ENCODE measurements around the gene MACROD2.
"Not testable (repeated sequence)": the region's sequence is repeated elsewhere in the genome, so short reads cannot be mapped to it uniquely, and the experiment has no call there.

MACROD2 gene

DNA sequence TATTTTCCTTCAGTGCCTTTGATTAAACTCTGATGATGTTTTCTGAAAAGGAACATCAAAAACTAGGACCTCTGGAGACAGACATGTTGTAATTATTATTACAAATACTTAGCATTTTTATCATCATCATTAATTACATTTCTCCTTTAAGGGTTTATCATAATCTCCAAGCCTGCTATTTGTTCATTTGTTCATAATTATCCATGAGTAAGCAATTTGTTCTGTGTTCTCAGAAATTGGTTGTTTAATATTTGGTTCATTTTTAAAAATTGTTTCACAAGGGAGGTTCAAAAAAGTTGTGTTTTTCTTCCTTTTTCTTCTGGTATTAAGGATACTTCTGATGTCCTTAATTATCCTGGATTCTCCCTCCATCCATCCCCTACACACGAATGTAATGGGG lies 1192.3 kb downstream of the MACROD2 start:
- no peaks in the 10 kb centered on the region for H3K36me3 ChIP-seq
- no peak for TF ChIP-seq CTCF (IDR thresholded peaks at IDR 0.05; ENCODE audit: low read depth, low read length)
- no peak for DNase-seq
- H3K27me3 ChIP-seq = no peaks in the 10 kb centered on the region
- no peaks in the 10 kb centered on the region for H3K9me3 ChIP-seq
- peaks cover 4% of the 10 kb centered on the region; the same call in 1 of the 2 replicates for H3K4me1 ChIP-seq
- no peak overlapping the region for H3K4me3 ChIP-seq (ENCODE audit: low read depth, low read length)

DNA sequence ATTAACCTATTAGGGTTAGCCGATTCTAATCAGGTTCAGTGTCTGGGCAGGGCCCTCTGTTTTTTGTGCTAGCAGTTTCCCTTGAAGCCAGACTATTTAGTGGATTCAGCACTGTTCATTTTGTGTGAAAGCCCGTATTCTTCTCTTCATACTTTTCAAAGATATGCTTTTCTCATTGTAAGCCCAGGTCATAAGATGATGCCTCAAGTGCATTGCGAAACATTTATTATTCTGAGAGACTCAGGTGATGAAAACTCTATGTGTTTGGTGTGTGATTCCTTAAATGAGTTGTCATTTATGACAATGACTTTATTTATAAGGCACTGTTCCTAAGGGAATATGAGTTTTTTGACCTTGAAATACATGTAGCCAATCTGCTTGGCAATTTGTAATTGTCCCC lies 1193.1 kb downstream of the MACROD2 start:
- TF ChIP-seq CTCF (IDR thresholded peaks at IDR 0.05; ENCODE audit: low read depth, low read length) = no peak
- no peak overlapping the region for H3K4me3 ChIP-seq (ENCODE audit: low read depth, low read length)
- no peak for DNase-seq
- H3K27me3 ChIP-seq = no peaks in the 10 kb centered on the region
- H3K4me1 ChIP-seq = peaks cover 6% of the 10 kb centered on the region; the same call in 1 of the 2 replicates
- H3K36me3 ChIP-seq = no peaks in the 10 kb centered on the region
- no peaks in the 10 kb centered on the region for H3K9me3 ChIP-seq

DNA sequence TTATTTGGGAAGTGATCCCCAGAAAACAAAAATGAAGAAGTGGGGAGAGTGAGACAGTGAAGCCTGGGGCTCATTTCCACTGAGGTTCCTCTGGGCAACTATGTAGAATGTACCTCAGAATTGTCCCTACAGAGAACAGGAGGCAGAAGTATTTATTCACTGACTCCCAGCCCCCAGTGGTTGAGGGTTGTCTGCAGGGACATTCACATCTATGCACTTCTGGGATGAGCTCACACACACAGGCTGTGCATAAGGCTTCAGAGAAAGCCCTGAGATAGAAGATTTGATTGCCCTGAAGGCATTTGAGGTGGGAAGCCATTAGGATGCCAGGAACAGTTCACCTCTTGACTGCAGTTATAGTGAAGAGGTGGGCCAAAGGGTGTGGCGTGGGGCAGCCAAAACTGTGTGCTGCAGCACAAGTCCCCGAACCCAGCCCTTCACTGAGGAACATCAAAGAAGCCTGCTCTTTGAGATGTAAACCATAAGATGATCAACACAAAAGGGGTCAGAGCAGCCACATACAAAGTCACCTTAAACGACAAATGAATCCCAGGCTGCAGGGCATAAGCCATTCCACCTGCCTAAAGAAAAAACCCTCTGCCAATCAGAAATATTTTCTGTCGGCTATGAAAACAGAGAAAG lies 1195.9 kb downstream of the MACROD2 start:
- no peaks in the 10 kb centered on the region for H3K36me3 ChIP-seq
- H3K27me3 ChIP-seq = no peaks in the 10 kb centered on the region
- no peak overlapping the region for H3K4me3 ChIP-seq (ENCODE audit: low read depth, low read length)
- H3K4me1 ChIP-seq = peaks cover 6% of the 10 kb centered on the region; the same call in 1 of the 2 replicates
- DNase-seq = no peak
- no peaks in the 10 kb centered on the region for H3K9me3 ChIP-seq
- TF ChIP-seq CTCF (IDR thresholded peaks at IDR 0.05; ENCODE audit: low read depth, low read length) = no peak

DNA sequence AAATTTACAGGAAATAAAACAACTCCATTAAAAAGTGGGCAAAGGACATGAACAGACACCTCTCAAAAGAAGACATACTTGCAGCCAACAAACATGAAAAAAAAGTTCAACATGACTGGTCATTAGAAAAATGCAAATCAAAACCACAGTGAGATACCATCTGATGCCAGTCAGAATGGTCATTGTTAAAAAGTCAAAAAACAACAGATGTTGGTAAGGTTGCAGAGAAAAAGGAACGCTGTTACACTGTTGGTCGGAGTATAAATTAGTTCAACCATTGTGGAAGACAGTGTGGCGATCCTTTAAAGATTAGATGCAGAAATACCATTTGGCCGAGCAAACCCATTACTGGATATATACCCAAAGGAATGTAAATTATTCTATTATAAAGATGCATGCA lies 1200.1 kb downstream of the MACROD2 start:
- Histone ChIP-seq H3K4me1 (peaks cover 3% of the 10 kb centered on the region; the same call in 1 of the 2 replicates), H3K27me3 (no peaks in the 10 kb centered on the region), H3K9me3 (no peaks in the 10 kb centered on the region), H3K36me3 (no peaks in the 10 kb centered on the region), H3K4me3 (ENCODE audit: low read depth, low read length) (no peak overlapping the region)
- TF ChIP-seq CTCF (IDR thresholded peaks at IDR 0.05; ENCODE audit: low read depth, low read length) = no peak
- no peak for DNase-seq

GRCh38 chr20:15196547-15197255 lies 1201.4 kb downstream of the MACROD2 start:
- no peak for TF ChIP-seq CTCF (IDR thresholded peaks at IDR 0.05; ENCODE audit: low read depth, low read length)
- H3K36me3 ChIP-seq = no peaks in the 10 kb centered on the region
- no peaks in the 10 kb centered on the region for H3K9me3 ChIP-seq
- no peak for DNase-seq
- no peaks in the 10 kb centered on the region for H3K27me3 ChIP-seq
- no peak overlapping the region for H3K4me3 ChIP-seq (ENCODE audit: low read depth, low read length)
- peaks cover 3% of the 10 kb centered on the region; the same call in 1 of the 2 replicates for H3K4me1 ChIP-seq

GRCh38 chr20:15198017-15198416 lies 1202.7 kb downstream of the MACROD2 start:
- not testable (repeated sequence) for DNase-seq; H3K36me3 ChIP-seq; H3K4me3 ChIP-seq (ENCODE audit: low read depth, low read length); H3K27me3 ChIP-seq; H3K9me3 ChIP-seq; H3K4me1 ChIP-seq
